Activated naive CD8-positive, alpha-beta T cell treated with anti-CD3 and anti-CD28 coated beads, Interleukin-2, amount 50 U/mL, for 16 hours (primary cell): Measurements from ENCODE around the gene IGHMBP2.
"Not testable (repeated sequence)": the region's sequence is repeated elsewhere in the genome, so short reads cannot be mapped to it uniquely, and the experiment has no call there.

Source experiments
- DNase-seq: peaks from one replicate; pipeline ENCODE4 v3.0.0-alpha.2; 2020; ENCODE audit warnings: low read depth, low spot score

The IGHMBP2 gene

DNA sequence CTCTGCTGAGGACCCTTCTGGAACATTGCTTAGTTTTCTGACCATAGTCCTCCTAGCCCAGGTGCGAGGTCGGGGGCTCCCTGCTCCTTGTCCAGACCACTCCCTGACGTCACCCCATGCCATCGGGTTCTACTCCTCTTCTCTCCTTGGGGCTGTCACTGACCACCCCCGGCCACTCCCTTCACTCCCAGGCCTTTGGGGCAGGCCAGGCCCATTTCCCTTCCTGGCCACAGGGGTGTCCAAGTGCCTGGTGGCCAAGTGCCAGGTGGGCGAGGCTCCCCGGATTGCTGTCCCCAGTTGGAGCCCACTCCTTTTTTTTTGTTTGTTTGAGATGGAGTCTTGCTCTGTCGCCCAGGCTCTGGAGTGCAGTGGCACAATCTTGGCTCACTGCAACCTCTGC is 57.6 kb downstream of the IGHMBP2 start:
- DNase-seq: no peak

DNA sequence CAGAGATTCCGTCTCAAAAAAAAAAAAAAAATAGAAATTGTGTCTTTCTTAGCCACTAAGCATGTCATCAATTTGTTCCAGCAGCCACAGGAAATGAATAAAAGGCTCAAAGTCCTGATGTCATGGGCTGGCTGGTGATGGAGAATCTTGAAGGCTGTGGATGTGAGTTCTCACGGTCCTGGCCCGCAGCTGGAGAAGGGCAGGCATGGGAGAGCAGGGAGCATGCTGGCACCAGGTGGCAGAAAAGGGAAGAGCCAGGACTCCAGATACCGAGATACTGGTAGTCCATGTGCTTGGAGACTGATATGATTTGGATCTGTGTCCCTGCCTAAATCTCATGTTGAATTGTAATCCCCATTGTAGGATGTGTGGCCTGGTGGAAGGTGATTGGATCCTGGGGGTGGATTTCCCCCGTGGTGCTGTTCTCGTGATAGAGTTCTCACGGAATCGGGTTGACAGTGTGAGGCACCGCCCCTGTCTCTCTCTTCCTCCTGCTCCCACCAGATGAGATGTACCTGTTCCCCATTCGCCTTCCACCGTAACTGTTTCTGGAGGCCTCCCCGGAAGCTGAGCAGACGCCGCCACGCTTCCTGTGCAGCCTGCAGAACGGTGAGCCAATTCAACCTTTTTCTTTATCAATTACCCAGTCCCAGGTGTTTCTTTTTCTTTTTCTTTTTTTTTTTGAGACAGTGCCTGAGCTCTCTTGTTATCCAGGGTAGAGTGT is 59.0 kb downstream of the IGHMBP2 start:
- DNase-seq: no peak

DNA sequence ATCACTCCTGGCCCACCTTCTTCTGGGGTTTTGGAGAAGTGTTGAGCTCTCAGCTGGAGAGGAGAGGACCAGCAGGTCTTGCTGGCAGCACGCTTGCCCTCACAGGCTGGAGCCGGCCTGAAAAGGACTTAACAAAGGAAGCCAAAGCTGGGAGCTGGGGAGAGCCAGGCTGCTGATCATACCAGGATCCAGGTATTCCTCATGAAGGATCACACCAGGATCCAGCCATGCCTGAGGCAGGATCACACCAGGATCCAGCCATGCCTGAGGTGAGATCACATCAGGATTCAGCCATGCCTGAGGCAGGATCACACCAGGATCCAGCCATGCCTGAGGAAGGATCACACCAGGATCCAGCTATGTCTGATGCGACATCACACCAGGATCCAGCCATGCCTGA is 60.1 kb downstream of the IGHMBP2 start:
- DNase-seq: no peak

DNA sequence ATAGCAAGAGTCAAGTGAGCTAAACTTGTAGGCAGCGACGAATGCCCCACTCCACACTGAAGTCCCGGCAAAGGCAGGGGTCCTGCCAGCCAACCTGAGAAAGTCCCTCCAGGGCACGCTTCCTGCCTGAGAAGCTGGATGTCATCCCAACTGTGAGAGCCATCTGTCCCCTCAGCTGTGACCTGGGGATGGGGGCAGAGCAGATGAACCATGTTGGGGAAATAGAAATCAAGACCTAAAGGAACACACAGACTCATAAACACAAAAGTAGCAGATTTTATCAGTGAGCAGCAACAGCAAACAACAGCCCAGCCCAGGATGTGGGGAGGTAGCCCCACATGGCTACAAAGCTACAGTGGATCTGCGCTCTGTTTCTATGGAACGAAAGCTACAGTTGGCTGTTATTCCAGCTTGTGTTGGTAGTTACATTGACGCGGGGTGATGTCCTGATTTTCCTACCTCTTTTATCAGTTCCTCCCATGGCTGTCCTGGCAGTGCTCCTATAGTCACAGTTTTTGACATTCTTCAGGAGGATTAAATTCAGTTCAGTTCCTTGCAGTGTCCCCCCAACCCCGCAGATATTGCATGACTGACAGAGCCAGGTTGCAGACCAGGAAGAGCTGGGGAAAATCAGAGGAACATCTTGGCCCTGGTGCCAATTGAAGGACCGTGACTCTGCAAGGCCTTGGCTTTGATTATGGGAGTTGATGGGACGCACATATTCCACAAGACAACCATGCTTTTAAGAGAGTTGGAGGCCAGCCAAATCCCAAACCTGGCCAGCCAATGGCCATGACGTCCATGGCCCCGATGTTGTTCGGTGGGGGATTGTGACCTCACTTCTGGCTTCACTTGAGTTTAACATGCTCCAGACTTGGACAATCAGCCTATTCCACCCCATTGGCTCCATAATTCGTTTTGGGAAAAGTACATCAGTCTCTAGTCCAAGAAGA is 62.5 kb downstream of the IGHMBP2 start:
- DNase-seq: no peak

DNA sequence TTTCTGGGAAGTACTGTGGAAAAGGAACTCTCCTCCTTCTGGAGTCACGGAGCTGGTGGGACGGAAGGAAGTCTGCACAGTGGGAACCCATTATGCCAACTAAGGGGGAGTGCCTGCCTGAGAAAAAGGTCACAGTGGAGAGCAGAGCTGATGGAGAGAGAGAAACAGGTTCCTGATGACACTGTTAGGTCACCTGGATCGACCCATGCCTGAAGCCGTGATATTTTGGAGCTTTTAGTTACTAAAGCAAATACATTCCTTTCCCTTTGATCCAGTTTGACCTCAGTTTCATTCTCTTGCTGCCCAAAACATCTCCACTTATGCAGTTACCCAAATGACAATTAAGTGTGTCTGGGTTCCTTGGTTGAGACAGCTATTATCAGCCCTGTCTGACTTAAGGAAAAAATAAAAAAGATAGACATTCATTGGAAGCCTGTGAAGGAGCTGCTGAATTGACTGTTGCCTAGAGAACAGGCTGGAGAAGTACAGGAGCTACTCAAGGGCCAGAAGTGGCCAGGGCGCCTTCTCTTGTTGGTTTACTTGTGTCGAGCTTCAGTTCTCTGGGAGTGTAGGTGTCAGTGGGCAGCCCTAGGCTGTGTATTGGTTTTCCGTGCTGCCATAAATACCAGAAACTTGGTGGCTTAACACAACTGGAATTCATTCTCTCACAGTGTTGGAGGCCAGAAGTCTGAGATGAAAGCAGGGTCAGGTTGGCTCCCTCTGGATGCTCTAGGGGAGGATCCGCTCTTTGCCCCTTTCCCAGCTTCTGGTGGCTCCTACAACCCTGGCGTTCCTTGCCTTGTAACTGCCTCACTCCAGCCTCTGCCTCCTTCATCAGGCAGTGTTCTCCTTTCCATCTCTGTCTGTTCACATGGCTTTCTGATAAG is 63.4 kb downstream of the IGHMBP2 start:
- no peak for DNase-seq

DNA sequence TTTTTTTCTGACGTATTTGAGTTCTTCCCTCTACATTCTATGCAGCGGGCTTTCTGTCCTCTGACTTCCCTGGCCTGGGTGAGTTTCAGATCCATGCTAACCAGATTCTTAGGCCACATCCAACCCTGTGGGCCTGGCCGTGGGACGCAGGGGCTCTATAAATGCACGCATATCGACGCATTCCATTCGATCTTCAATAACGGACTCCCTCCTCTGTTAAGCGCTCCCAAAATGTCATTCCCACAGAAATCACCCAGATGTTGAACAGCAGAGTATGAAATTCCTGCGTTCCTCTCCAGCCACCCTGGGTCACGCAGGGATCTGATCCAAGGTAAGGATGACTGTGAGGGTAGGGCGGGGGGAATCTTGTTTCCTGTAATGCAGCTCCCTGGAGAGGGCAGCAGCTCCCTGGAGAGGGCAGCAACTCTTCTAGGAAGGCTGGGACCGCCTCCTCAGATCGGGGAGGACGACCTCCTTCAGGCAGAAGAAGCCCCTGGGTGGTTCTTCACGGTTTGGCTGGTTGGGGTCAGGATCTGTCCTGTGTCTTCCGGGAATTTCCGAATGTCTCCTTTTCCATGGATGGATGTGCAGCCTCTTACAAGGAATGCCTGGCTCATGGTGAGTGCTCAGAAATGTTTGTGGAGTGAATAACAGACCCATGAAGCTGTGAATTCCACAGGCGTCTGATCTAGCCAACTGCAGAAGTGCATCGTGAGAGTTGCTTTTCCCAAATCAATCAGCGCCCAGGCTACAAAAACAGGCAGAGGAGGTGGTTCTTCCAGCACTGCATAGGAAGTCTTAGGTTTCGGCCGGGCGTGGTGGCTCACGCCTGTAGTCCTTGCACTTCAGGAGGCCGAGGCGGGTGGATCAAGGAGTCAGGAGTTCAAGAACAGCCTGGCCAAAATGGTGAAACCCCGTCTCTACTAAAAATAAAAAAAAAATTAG is 64.9 kb downstream of the IGHMBP2 start:
- no peak for DNase-seq

DNA sequence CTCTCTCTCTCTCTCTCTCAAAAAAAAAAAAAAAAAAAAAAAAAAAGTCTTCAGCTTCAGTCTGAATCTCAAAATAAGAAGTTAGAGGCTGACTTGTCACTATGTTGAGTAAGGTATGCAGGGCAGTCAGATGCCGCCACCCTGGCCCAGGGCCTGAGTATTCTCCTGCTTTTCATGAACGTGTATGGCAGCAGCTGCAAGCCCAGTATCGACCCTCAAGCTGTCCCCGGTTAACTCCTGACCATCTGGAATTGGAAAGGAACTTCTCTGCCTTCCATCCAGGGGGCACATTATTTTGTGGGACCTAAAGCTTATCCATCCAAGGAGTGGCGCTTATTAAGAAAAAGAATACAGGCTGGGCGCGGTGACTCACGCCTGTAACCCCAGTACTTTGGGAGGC is 65.7 kb downstream of the IGHMBP2 start:
- no peak for DNase-seq

DNA sequence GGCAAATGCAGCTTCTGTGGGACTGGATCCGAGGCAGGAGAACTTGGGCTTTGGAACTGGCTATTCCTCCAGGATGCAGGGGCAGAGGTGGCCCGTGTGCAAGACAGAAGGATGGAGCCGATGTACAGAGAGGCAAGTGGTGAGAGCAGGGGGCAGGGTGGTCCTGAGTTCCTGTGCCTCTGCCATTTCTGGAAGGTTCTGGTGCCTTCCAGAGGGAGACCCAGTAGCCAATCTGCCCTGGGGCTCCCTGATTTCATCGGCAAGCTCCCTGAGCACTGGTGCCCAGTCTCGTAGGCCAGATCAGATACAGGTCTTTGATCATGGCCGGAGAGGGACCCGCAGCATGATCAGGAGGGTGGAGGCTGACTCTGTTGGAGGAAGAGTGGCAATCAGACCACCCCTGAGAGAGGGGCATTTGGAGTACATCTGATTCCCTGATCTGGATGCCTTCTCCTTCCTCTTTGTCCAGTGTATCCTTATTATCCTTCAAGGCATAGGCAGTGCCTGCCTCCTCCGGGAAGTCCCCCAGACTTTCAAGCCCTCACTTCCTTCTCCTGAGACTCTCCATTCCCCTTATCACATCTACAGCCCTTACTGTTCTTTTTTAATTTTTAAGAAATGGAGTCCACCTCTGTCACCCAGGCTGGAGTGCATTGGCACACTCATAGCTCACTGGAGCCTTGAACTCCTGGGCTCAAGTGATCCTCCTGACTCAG is 67.4 kb downstream of the IGHMBP2 start:
- DNase-seq: no peak

DNA sequence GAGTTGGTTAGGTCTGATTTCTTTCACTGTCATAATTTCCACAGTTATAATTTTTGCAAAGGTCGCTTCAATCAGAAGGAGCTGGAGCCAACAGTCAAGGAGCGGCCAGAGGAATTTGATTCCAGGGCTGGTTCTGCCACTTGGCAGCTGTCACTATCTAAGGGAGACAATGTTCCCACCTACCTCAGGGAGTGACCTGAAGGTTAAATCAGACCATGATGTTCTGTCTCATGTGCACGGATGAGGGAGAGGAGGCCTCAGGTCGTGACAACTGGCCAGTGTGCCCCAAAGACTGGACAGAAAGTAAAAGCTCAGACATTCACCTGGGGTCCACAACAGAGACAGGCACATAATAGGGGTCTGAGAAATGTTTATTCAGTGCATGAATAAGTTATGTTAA is 69.5 kb downstream of the IGHMBP2 start:
- DNase-seq: no peak

DNA sequence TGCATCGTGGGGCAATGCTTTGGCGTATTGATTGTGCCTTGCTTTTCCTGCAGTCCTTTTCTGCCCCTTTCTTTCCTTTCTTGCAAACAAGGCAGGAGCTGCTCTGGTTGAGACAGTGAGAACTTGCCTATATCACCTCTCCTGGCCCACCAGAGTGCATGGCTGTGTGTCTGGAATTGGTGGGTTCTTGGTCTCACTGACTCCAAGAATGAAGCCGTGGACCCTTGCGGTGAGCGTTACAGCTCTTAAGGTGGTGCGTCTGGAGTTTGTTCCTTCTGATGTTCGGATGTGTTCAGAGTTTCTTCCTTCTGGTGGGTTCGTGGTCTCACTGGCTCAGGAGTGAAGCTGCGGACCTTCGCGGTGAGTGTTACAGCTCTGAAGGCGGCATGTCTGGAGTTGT is 70.0 kb downstream of the IGHMBP2 start:
- DNase-seq: not testable (repeated sequence)

DNA sequence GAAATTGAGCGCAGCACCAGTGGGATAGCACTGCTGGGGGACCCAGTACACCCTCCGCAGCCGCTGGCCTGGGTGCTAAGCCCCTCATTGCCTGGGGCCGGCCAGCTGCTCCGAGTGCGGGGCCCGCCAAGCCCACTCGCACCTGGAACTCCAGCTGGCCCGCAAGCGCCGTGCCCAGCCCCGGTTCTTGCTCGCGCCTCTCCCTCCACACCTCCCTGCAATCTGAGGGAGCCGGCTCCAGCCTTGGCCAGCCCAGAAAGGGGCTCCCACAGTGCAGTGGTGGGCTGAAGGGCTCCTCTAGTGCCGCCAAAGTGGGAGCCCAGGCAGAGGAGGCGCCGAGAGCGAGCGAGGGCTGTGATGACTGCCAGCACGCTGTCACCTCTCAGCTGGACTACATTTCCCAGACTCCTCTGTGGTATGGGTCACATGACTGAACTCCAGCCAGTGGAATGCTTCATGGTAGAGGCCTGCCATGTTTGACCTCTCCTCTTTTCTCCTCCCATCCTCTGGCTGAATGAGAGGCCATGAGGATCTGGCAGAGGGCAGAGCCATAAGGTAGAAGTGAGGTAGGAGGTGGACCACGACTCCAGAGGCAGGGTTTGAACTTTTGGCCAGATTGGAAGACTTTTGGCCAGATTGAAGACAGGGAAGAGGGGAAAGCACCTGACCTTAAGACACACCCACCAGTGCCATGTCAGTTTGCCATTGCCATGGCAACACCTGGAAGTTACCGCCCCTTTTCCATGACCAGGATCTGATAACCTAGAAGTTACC is 70.9 kb downstream of the IGHMBP2 start:
- DNase-seq: no peak

DNA sequence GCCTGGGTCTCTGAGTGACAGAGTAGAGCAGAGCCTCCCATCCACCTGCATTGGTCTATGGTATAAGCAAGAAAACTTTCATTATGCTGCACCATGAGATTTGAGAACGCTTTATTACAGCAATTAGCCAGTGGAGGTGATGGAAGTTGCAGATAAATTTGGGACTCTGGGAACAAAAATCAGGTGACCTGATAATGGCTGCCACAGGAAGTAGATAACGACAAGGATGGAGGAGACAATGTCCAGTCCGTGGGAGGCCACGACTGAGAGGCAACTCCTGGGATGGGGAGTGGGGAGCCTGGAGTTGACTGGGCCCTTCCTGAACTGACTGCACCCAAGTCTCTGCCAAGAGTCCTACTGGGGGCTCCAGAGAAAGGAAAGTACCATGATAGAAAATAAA is 72.4 kb downstream of the IGHMBP2 start:
- DNase-seq: no peak

DNA sequence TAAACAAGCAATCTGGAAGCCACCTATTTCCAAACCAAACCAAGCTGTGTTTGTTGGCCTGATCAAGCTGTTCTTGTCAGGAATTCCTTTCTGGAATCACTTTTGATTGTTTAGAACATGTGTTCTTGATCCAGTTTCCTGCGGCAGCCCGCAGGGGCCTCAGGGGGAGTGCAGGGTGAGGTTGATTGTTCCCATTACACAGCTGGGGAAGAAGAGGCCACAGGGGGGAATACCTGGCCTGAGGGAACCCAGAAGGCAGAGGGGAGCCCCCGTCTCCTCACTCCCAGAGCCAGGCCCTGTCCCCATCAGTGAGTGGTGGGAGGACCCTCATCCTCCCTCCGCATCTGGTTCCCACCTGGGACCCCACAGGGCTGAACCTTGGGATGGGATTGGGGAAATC is 72.9 kb downstream of the IGHMBP2 start:
- no peak for DNase-seq

DNA sequence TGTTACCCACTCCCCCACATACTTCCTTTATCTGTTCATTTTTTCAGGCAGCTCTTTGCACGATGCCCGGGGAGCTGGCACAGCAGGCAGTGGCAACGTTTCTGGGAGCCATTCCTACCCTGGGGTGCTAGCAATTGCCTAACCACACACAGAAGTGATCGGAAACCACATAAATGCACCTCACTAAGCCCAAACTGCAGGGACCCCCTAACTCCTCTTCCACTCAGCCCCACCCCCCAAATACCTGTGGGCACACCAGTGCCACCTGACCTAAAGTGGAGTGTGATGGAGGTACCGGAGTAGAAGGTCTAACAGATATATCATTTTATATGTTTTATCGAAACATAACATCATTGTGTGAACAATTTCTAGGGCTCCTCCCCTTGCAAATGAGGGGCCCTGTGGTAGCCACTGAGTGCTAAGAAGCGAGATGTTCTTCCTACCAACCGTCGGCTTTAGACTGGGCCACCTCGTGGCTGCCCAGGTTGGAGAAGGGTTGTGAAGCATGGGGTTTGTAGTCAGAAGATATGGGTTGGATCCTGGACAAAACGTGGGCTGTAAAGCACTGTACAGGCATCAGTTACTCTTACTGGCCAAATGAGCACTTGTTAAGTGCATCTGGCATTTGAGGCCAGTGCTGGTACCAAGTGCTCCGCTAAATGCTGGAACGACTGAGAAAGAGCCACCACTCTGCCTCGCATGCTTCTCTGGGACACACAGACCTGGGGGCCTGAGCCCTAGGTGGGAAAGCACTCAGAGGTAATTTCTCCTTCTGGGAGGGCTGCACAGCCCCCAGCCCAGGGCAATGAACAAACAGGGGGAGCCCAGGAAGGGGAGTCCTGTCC is 74.3 kb downstream of the IGHMBP2 start:
- DNase-seq: no peak

DNA sequence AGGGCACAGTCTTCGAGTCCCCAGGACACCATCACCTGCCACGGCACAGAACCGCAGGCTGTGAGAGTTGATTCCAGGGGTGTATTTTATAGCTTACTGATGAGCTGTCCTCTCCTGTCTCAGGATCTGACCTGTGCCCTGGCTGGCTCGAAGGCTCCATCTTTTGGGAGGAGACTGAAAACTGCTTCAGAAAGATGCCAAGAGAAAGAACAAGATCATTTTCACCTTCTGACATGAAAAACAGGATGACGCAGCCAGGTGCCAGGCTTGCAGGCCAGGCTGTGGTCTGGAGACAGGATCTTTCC is 74.9 kb downstream of the IGHMBP2 start:
- no peak for DNase-seq

DNA sequence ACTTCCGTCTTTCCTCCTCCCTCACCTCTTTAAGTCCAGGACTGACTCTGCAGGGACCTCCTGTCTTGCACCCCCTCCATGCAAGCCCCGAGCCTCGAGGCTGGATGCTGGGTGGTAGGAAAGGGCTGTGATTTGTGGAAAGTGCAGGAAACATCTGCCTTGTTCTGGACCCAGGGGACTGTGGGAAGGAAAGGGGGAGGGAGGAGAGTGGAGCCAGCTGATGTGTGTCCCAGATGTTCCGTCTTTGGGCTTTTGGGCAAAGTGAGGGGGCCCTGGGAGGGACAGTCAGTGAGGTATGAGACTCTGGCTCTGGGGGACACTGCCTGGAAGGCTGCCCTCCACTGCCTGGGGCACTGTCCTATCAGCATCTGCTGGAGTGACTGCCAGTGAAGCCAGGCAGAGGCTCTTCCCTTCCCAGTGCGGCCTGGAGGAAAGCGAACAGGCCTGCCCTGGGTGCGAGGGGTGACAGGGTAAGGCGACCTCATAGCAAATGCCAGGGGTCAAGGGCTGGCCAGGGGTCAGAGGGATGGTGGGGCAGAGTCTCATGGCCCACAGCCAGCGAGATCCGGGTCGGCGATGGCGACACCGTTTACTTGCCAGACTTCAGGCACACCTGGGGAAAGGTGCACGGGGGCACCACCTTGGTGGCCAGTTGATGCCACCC is 75.4 kb downstream of the IGHMBP2 start:
- DNase-seq: no peak

DNA sequence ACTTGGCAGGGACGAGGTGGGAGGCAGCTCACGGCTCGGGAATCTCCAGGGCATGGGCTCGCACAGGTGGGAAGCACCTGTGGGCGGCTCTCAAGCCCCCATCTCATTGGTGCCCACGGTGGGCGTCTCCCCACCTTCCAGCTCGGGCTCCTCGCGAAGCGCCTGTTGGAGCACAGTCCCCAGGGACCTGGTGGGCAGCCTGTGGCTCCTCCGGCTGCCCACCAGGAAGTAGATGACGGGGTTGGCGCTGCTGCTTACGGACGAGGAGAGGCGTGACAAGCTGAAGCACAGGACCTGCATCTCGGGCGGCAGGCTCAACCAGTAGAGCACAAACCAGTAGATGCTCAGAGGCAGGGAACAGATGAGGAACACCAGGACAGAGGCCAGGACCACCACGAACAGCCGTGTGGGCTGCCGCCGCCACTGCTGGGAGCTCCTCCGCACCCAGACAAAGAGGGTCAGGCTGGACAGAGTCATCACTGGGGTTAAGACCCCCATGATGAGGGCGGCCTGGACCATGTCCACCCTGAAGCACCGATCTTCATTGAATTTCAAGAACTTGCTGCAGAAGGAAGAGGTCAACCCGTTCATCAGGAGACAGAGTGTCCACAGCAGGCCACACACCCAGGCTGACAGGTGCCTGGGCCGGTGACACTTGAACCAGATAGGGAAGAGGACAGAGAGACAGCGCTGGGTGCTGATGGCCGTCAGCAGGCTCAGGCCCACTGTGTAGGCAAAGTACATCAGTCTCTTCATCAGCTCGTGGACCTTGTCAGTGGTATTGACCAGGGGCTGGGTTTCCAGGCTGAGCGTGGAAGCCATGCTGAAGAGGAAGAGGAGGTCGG is 76.5 kb downstream of the IGHMBP2 start:
- DNase-seq: no peak
